Tibial nerve (tissue), 4 donors: ENCODE results near the gene AQP1.

Source experiments
- EP300 ChIP-seq, 2 donors: sonication (generic); formaldehyde crosslinking; IDR thresholded peaks; one replicate each; pipeline ENCODE4 v1.6.1; 2017; ENCODE audit warnings: antibody characterized with exemption in 2 of 2, mild to moderate bottlenecking in 1 of 2
- POLR2A ChIP-seq, 2 donors: fragments of 450-650 bp; IDR thresholded peaks; one replicate each; pipeline ENCODE4 v1.6.1; 2017; ENCODE audit warnings: antibody characterized with exemption in 2 of 2, mild to moderate bottlenecking in 2 of 2, moderate library complexity in 2 of 2
- TF ChIP-seq, protein P1 (sequence below), 5 experiments: fragments of 200-600 bp in 3 of 5; fragments of 450-650 bp in 2 of 5; sonication (generic) in 3 of 5; IDR thresholded peaks; one replicate each; pipeline ENCODE4 v1.5.1; 2016 to 2019; ENCODE audit warnings: antibody characterized with exemption in 5 of 5, mild to moderate bottlenecking in 3 of 5, moderate library complexity in 2 of 5

DNA sequence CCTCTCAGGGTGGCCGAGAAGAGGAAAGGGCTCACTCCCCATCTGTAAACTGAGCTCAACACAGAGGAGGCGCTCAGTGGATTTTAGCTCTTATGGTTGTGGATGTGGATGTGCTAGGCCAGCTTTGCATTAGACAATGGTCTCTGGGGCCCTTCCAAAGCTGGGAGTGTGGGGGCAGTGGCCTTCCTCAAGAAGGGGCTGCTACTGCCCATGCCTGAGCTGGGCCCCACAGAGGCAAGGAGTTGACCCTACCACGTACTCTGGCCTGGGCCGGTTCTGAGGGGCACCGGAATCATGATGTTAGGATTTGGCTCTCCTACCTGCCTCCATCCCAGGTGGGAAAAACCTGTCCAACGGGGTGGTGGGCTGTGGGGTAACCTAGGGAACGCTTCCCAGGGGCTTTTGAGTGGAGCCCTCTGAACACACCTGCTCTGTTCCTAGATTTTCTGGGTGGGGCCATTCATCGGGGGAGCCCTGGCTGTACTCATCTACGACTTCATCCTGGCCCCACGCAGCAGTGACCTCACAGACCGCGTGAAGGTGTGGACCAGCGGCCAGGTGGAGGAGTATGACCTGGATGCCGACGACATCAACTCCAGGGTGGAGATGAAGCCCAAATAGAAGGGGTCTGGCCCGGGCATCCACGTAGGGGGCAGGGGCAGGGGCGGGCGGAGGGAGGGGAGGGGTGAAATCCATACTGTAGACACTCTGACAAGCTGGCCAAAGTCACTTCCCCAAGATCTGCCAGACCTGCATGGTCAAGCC is 11.5 kb downstream of the AQP1 start:
- TF ChIP-seq, protein P1, sequence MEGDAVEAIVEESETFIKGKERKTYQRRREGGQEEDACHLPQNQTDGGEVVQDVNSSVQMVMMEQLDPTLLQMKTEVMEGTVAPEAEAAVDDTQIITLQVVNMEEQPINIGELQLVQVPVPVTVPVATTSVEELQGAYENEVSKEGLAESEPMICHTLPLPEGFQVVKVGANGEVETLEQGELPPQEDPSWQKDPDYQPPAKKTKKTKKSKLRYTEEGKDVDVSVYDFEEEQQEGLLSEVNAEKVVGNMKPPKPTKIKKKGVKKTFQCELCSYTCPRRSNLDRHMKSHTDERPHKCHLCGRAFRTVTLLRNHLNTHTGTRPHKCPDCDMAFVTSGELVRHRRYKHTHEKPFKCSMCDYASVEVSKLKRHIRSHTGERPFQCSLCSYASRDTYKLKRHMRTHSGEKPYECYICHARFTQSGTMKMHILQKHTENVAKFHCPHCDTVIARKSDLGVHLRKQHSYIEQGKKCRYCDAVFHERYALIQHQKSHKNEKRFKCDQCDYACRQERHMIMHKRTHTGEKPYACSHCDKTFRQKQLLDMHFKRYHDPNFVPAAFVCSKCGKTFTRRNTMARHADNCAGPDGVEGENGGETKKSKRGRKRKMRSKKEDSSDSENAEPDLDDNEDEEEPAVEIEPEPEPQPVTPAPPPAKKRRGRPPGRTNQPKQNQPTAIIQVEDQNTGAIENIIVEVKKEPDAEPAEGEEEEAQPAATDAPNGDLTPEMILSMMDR (IDR thresholded peaks at IDR 0.05) = no peak
- TF ChIP-seq POLR2A (IDR thresholded peaks at IDR 0.05) (no peak), EP300 (IDR thresholded peaks at IDR 0.05) (no peak)
